Endothelial cell of umbilical vein (primary cell): ENCODE results near the gene ATP1B1. TPM values are rescaled to one million over a fixed set of nuclear protein-coding genes. Genes with fewer than 3 reads are reported as not detected.

Source experiments
- BruUV-seq: library from RNA; stranded (reverse); fragments of 400-500 nt; replicated peaks from 2 replicates; lab custom pipeline; 2021; lab: Mats Ljungman, UMichigan
- CTCF ChIA-PET: fragments of 300-600, 350-600 bp; sonication (Branson Sonifier 250); formaldehyde crosslinking; loops from one replicate; lab custom pipeline; 2021; ENCODE audit warnings: antibody characterized with exemption, inconsistent platforms; lab: Charles Lee
- POLR2A ChIA-PET: fragments of 300-600, 350-600 bp; sonication (Branson Sonifier 250); formaldehyde crosslinking; loops from one replicate; lab custom pipeline; 2021; ENCODE audit warnings: antibody characterized with exemption, inconsistent platforms; lab: Charles Lee
- DNase-seq: peaks from one replicate; pipeline ENCODE4 v3.0.0-alpha.2; 2011; ENCODE audit warnings: low read depth, low spot score
- FAIRE-seq: peaks from 2 replicates; lab custom pipeline; 2011; peaks lifted over from hg19 to GRCh38; lab: Jason Lieb, UNC
- H2AFZ ChIP-seq: 2 replicates; pipeline ENCODE4 v1.6.0; 2012; ENCODE audit warnings: low read depth, low read length, control low read depth, inconsistent platforms
- H3K27ac ChIP-seq: 2 replicates; pipeline ENCODE4 v1.5.1; 2011; ENCODE audit warnings: low read depth, mild to moderate bottlenecking, control low read depth, low read length, moderate library complexity; ENCODE audit not compliant: insufficient read depth
- H3K27me3 ChIP-seq, 2 experiments: 2 replicates each; pipeline versions ENCODE4 v1.6.0 to v1.6.1; 2011; ENCODE audit warnings: low read length in 2 of 2, mixed read lengths in 1 of 2; ENCODE audit not compliant: control insufficient read depth in 2 of 2, insufficient read depth in 2 of 2
- H3K36me3 ChIP-seq, 2 experiments: 2 replicates in 1 of 2; 3 replicates in 1 of 2; pipeline ENCODE4 v1.5.1; 2011; ENCODE audit warnings: low read length in 2 of 2, mild to moderate bottlenecking in 1 of 2, moderate library complexity in 1 of 2; ENCODE audit not compliant: control insufficient read depth in 2 of 2, insufficient read depth in 2 of 2; ENCODE audit errors: extremely low read depth in 1 of 2
- H3K4me1 ChIP-seq: 3 replicates; pipeline ENCODE4 v1.5.1; 2011; ENCODE audit warnings: mild to moderate bottlenecking, low read length; ENCODE audit not compliant: control insufficient read depth, insufficient read depth; ENCODE audit errors: extremely low read depth
- H3K4me2 ChIP-seq: 2 replicates; pipeline ENCODE4 v1.6.1; 2011; ENCODE audit warnings: low read length, control low read depth, mixed read lengths; ENCODE audit not compliant: insufficient read depth
- H3K4me3 ChIP-seq, 3 experiments: fragments of 200-600 bp in 1 of 3; sonication (generic), shearing (Covaris generic) in 1 of 3; replicated peaks in 1 of 3; 2 replicates each; pipeline ENCODE4 v1.5.1; 2011 to 2016; ENCODE audit warnings: control low read depth in 3 of 3, low read length in 3 of 3, mild to moderate bottlenecking in 2 of 3, inconsistent platforms in 1 of 3, low read depth in 1 of 3, moderate library complexity in 1 of 3; ENCODE audit not compliant: insufficient read depth in 1 of 3
- H3K79me2 ChIP-seq: 2 replicates; pipeline ENCODE4 v1.6.0; 2012; ENCODE audit warnings: low read length, inconsistent platforms; ENCODE audit not compliant: control insufficient read depth, insufficient read depth
- H3K9ac ChIP-seq: replicated peaks from 2 replicates; pipeline ENCODE3; 2011; ENCODE audit warnings: low read length, control low read depth; ENCODE audit not compliant: insufficient read depth; ENCODE audit errors: extremely low read depth
- H3K9me1 ChIP-seq: replicated peaks from 3 replicates; pipeline ENCODE4 v1.6.0; 2011; ENCODE audit warnings: mild to moderate bottlenecking, low read length; ENCODE audit not compliant: control insufficient read depth, insufficient read depth; ENCODE audit errors: extremely low read depth
- H3K9me3 ChIP-seq: replicated peaks from 2 replicates; pipeline ENCODE4 v1.5.1; 2012; ENCODE audit warnings: low read length, inconsistent platforms; ENCODE audit not compliant: control insufficient read depth, insufficient read depth
- H4K20me1 ChIP-seq: replicated peaks from 2 replicates; pipeline ENCODE3; 2011; ENCODE audit warnings: mild to moderate bottlenecking, low read length; ENCODE audit not compliant: control insufficient read depth, insufficient read depth; ENCODE audit errors: extremely low read depth
- CTCF ChIP-seq, 2 donors: IDR thresholded peaks; 1 replicate in 1 of 2; 2 replicates in 1 of 2; pipeline ENCODE4 v1.5.1; 2011; ENCODE audit warnings: low read length in 2 of 2, mild to moderate bottlenecking in 2 of 2, moderate library complexity in 2 of 2, control low read depth in 1 of 2, inconsistent platforms in 1 of 2, low read depth in 1 of 2; ENCODE audit not compliant: insufficient read depth in 1 of 2; ENCODE audit errors: extremely low read depth in 1 of 2
- EZH2 ChIP-seq: IDR thresholded peaks from 2 replicates; pipeline ENCODE4 v1.6.1; 2012; ENCODE audit warnings: borderline replicate concordance, low read depth, mild to moderate bottlenecking, moderate library complexity, low read length, inconsistent platforms; ENCODE audit not compliant: severe bottlenecking
- FOS ChIP-seq: IDR thresholded peaks from 2 replicates; pipeline ENCODE4 v1.6.1; 2011; ENCODE audit warnings: mild to moderate bottlenecking, low read length, moderate library complexity, borderline replicate concordance; ENCODE audit not compliant: insufficient read depth
- GATA2 ChIP-seq: IDR thresholded peaks from 2 replicates; pipeline ENCODE4 v1.7.0; 2011; ENCODE audit warnings: low read depth, mild to moderate bottlenecking, moderate library complexity, mixed read lengths, low read length; ENCODE audit not compliant: insufficient read length, insufficient read depth
- JUN ChIP-seq: IDR thresholded peaks from 2 replicates; pipeline ENCODE4 v1.6.1; 2011; ENCODE audit warnings: borderline replicate concordance, low read depth; ENCODE audit not compliant: insufficient read length, insufficient read depth
- MAX ChIP-seq: IDR thresholded peaks from 2 replicates; pipeline ENCODE4 v1.6.1; 2011; ENCODE audit not compliant: insufficient read depth, insufficient read length
- MYC ChIP-seq: IDR thresholded peaks from one replicate; pipeline ENCODE4 v1.6.1; 2011; ENCODE audit warnings: mild to moderate bottlenecking, low read depth, low read length
- POLR2A ChIP-seq: IDR thresholded peaks from 2 replicates; pipeline ENCODE4 v1.6.1; 2012; ENCODE audit warnings: low read depth, mild to moderate bottlenecking, control low read depth, low read length
- POLR2AphosphoS5 ChIP-seq: IDR thresholded peaks from 2 replicates; pipeline ENCODE4 v1.6.1; 2012; ENCODE audit warnings: low read depth, mild to moderate bottlenecking, control low read depth, low read length, moderate library complexity; ENCODE audit not compliant: insufficient read depth
- dilution Hi-C: fragments of 300-500 bp; cut with MboI; formaldehyde crosslinking; loops from one replicate; pipeline ENCODE4 v1.15.0; 2019; ENCODE audit warnings: low sequenced_read_pairs; ENCODE audit not compliant: extremely low pct_ligation_motif_present
- intact Hi-C: fragments of 100-400 bp; cut with micrococcal nuclease; formaldehyde crosslinking; loops from one replicate; pipeline ENCODE4 v1.10.0; 2022
- polyA plus RNA-seq, 4 experiments: library from polyadenylated mRNA; depleted of rRNA in 3 of 4; stranded (reverse) in 3 of 4; unstranded in 1 of 4; fragments of >200 nt; gene quantifications; 2 replicates each; pipeline versions ENCODE4 v1.2.1 to v1.2.3, GENCODE V29; 2011 to 2012; ENCODE audit warnings: missing spikeins in 1 of 4
- total RNA-seq: library from RNA; stranded (reverse); gene quantifications from 2 replicates; pipeline ENCODE4 v1.2.3, GENCODE V29; 2021

Gene ATP1B1
- total and polyA plus RNA-seq, 2 donors (not counting 3 experiments of a cell fraction or from before 2014, with no cell fraction given), result 14.3 to 56.1 TPM

GRCh38 chr1:169155675-169156074 is 49.2 kb downstream of the ATP1B1 start:
- no peaks in the 10 kb centered on the region for H3K9me3 ChIP-seq
- no TSS peak for BruUV-seq
- H3K4me3 ChIP-seq, result no peak overlapping the region
- no peaks in the 10 kb centered on the region for H4K20me1 ChIP-seq
- DNase-seq (no peak), FAIRE-seq (no peak)
- H3K27ac ChIP-seq, result no peak overlapping the region
- TF ChIP-seq POLR2AphosphoS5 (no peak), MAX (no peak)
- H3K9ac ChIP-seq, result no peak overlapping the region
- no peaks in the 10 kb centered on the region for H3K9me1 ChIP-seq
- H3K27me3 ChIP-seq, result no peaks in the 10 kb centered on the region
- intact Hi-C loops, result no loop called here
- H2AFZ ChIP-seq, result no peak overlapping the region
- dilution Hi-C loops, result no loop called here
- H3K36me3 ChIP-seq, result no peaks in the 10 kb centered on the region
- POLR2A ChIA-PET, result no interaction called here
- H3K4me2 ChIP-seq, result no peak overlapping the region
- no peaks in the 10 kb centered on the region for H3K4me1 ChIP-seq
- H3K79me2 ChIP-seq, result no peaks in the 10 kb centered on the region
- CTCF ChIA-PET, result interaction anchor here (1.6 kb wide), 1 partner anchor 193 kb away, joined by 7 read pairs; no protein-coding TSS in a partner anchor

GRCh38 chr1:169156580-169156979 is 50.1 kb downstream of the ATP1B1 start:
- POLR2A ChIA-PET, result no interaction called here
- dilution Hi-C loops, result no loop called here

More at GRCh38 chr1:169156580-169156979, 50.1 kb downstream of the ATP1B1 start:
- CTCF ChIA-PET, result interaction anchor here (1.2 to 1.6 kb wide), 2 partner anchors 9 to 192 kb away, joined by 4 to 7 read pairs; no protein-coding TSS in a partner anchor
- TF ChIP-seq JUN (no peak), GATA2 (no peak), FOS (no peak), MYC (no peak), CTCF (IDR thresholded peaks at IDR 0.05; ENCODE audit: extremely low read depth in 1 of 2, insufficient read depth in 1 of 2, low read depth in 1 of 2, low read length in 2 of 2) (no peak), POLR2AphosphoS5 (no peak), POLR2A (no peak), MAX (no peak), EZH2 (no peak)
- no peak for DNase-seq
- Histone ChIP-seq H3K4me1 (no peaks in the 10 kb centered on the region), H3K4me3 (no peak overlapping the region), H3K27me3 (no peaks in the 10 kb centered on the region), H4K20me1 (no peaks in the 10 kb centered on the region), H2AFZ (no peak overlapping the region), H3K79me2 (no peaks in the 10 kb centered on the region), H3K9me1 (no peaks in the 10 kb centered on the region), H3K4me2 (no peak overlapping the region), H3K36me3 (no peaks in the 10 kb centered on the region), H3K27ac (no peak overlapping the region), H3K9ac (no peak overlapping the region), H3K9me3 (no peaks in the 10 kb centered on the region)
- intact Hi-C loops, result no loop called here
- FAIRE-seq, result no peak
- no TSS peak for BruUV-seq
